Measurements from ENCODE around the gene GOLGB1.

Gene GOLGB1

DNA sequence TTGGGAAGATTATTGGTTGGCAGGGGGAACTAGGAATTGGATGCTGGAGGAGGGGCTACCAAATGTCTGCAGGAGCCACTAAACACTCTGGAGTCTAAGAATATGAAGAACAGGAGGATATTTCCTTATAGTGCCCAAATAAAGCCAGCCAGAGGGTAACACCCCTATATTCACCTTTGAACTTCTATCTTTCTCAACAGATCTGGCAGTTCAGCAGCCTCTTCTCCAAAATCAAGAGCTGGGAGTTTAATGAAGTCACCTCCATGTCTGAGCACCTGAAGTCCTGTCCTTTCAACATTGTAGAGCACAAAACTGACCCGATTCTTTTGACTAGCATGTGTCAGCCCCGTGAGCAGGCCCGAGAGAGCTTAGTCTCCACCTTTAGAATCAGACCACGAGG, 123.0 kb downstream of the GOLGB1 start:
- H3K36me3 ChIP-seq (ENCODE audit: insufficient read depth, low read length), result no peaks in the 10 kb centered on the region
- no peaks in the 10 kb centered on the region for H3K27me3 ChIP-seq (ENCODE audit: control insufficient read depth in 1 of 2, insufficient read depth in 2 of 2, low read length in 2 of 2)
- no peaks in the 10 kb centered on the region for H3K4me1 ChIP-seq (ENCODE audit: insufficient read depth, low read length)
- no peak overlapping the region for H3K27ac ChIP-seq (ENCODE audit: low read depth, low read length)
- H3K9ac ChIP-seq (ENCODE audit: low read length), result no peak overlapping the region
- no peaks in the 10 kb centered on the region for H3K9me3 ChIP-seq (ENCODE audit: low read length)
- H3K4me3 ChIP-seq (ENCODE audit: low read depth in 1 of 2, low read length in 2 of 2), result no peak overlapping the region

DNA sequence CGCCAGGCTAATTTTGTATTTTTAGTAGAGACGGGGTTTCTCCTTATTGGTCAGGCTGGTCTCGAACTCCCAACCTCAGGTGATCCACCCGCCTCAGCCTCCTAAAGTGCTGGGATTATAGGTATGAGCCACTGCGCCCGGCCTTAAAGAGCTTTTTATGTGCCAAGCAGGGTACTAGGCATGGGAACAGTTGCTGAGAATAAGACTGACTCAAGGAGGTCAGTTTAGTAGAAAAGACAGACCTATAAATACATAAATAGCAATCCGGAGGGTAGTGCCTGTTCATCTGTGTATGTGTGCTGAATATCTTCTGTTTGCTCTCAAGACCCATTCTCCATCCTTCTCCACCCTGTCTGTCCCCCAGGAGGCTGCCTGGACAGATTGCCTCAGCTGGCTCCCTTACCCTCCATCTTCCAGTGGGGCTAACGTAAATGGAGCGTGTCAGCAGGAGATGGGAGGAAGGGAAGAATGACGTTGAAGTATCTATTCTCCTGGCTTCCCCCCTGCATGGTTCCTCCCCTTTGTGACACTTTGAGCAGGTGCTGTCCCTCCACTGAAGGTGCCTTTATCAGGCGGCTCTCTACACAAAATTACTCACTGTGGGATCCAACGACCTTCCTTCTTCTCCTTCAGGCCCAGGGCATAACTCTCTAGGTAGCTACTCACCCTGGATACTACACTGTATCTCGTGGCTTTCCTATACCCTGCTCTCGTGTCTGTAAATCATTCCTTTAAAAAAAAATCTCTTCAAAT, 125.2 kb downstream of the GOLGB1 start:
- H3K36me3 ChIP-seq (ENCODE audit: insufficient read depth, low read length), result no peaks in the 10 kb centered on the region
- H3K27me3 ChIP-seq (ENCODE audit: control insufficient read depth in 1 of 2, insufficient read depth in 2 of 2, low read length in 2 of 2), result no peaks in the 10 kb centered on the region
- H3K4me3 ChIP-seq (ENCODE audit: low read depth in 1 of 2, low read length in 2 of 2), result no peak overlapping the region
- no peak overlapping the region for H3K27ac ChIP-seq (ENCODE audit: low read depth, low read length)
- H3K9me3 ChIP-seq (ENCODE audit: low read length), result no peaks in the 10 kb centered on the region
- no peak overlapping the region for H3K9ac ChIP-seq (ENCODE audit: low read length)
- H3K4me1 ChIP-seq (ENCODE audit: insufficient read depth, low read length), result no peaks in the 10 kb centered on the region

DNA sequence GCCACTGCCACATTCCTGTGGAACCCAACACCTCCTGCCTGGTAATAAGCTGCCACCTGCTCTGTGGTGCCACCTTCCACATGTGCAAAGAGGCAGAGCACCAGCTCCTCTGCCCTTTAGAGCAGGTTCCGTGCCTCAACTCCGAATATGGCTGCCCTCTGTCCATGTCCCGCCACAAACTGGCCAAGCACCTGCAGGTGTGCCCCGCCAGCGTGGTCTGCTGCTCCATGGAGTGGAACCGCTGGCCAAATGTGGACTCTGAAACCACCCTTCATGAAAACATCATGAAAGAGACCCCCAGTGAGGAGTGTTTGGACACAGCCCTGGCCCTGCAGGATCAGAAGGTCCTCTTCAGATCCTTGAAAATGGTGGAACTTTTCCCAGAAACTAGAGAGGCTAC, 128.1 kb downstream of the GOLGB1 start:
- Histone ChIP-seq H3K4me3 (ENCODE audit: low read depth in 1 of 2, low read length in 2 of 2) (no peak overlapping the region), H3K27ac (ENCODE audit: low read depth, low read length) (no peak overlapping the region), H3K27me3 (ENCODE audit: control insufficient read depth in 1 of 2, insufficient read depth in 2 of 2, low read length in 2 of 2) (no peaks in the 10 kb centered on the region), H3K9ac (ENCODE audit: low read length) (no peak overlapping the region), H3K4me1 (ENCODE audit: insufficient read depth, low read length) (no peaks in the 10 kb centered on the region), H3K36me3 (ENCODE audit: insufficient read depth, low read length) (no peaks in the 10 kb centered on the region), H3K9me3 (ENCODE audit: low read length) (no peaks in the 10 kb centered on the region)

DNA sequence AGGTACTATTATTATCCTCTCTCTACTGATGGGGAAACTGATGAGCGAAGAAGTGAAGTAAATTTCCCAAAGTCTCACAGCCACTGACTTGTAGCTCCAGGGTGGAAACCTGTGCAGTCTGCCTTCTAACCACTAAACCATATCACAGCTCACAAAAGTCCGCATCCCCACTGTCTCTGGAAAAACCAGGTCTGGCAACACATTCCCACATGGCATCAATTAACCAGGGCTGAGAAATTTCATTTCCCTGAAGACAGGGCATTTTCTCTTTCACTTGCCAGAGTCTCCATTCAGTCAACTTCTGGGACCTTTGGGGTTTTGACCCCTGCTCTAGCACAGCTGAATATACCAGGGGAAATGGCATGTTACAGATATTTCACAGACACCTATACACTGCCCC, 129.8 kb downstream of the GOLGB1 start:
- Histone ChIP-seq H3K36me3 (ENCODE audit: insufficient read depth, low read length) (no peaks in the 10 kb centered on the region), H3K4me3 (ENCODE audit: low read depth in 1 of 2, low read length in 2 of 2) (no peak overlapping the region), H3K4me1 (ENCODE audit: insufficient read depth, low read length) (no peaks in the 10 kb centered on the region), H3K27ac (ENCODE audit: low read depth, low read length) (no peak overlapping the region), H3K9me3 (ENCODE audit: low read length) (no peaks in the 10 kb centered on the region), H3K9ac (ENCODE audit: low read length) (no peak overlapping the region), H3K27me3 (ENCODE audit: control insufficient read depth in 1 of 2, insufficient read depth in 2 of 2, low read length in 2 of 2) (no peaks in the 10 kb centered on the region)

All from muscle layer of colon (tissue), 2 donors.